ENCODE results near the gene TCEANC2. TPM values are rescaled to one million over a fixed set of nuclear protein-coding genes. Genes with fewer than 3 reads are reported as not detected.
"Not testable (repeated sequence)": the region's sequence is repeated elsewhere in the genome, so short reads cannot be mapped to it uniquely, and the experiment has no call there.

TCEANC2 gene
- total RNA-seq, 4 donors from 2014 or later, result 3.0 to 9.0 (median 5.5) TPM

GRCh38 chr1:54047384-54048305, 5.8 kb upstream of the TCEANC2 start:
- Histone ChIP-seq H3K4me1 (peaks cover 0 to 75% (median 28%) of the 10 kb centered on the region in 4 donors), H3K27me3 (no peaks in the 10 kb centered on the region), H3K4me3 (no peak overlapping the region), H3K36me3 (peaks cover 0 to 18% (median under 1%) of the 10 kb centered on the region in 3 donors), H3K27ac (no peak overlapping the region), H3K9me3 (no peaks in the 10 kb centered on the region)
- 76% methylated on average over 5 of the region's 5 CpGs for WGBS, 2 donors
- TF ChIP-seq, protein P1, sequence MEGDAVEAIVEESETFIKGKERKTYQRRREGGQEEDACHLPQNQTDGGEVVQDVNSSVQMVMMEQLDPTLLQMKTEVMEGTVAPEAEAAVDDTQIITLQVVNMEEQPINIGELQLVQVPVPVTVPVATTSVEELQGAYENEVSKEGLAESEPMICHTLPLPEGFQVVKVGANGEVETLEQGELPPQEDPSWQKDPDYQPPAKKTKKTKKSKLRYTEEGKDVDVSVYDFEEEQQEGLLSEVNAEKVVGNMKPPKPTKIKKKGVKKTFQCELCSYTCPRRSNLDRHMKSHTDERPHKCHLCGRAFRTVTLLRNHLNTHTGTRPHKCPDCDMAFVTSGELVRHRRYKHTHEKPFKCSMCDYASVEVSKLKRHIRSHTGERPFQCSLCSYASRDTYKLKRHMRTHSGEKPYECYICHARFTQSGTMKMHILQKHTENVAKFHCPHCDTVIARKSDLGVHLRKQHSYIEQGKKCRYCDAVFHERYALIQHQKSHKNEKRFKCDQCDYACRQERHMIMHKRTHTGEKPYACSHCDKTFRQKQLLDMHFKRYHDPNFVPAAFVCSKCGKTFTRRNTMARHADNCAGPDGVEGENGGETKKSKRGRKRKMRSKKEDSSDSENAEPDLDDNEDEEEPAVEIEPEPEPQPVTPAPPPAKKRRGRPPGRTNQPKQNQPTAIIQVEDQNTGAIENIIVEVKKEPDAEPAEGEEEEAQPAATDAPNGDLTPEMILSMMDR (IDR thresholded peaks at IDR 0.05), result no peak
- no peak for TF ChIP-seq EP300 (IDR thresholded peaks at IDR 0.05)
- no peak for TF ChIP-seq POLR2A (IDR thresholded peaks at IDR 0.05)
- DNase-seq (ENCODE audit: low spot score in 2 of 2), result no peak

DNA sequence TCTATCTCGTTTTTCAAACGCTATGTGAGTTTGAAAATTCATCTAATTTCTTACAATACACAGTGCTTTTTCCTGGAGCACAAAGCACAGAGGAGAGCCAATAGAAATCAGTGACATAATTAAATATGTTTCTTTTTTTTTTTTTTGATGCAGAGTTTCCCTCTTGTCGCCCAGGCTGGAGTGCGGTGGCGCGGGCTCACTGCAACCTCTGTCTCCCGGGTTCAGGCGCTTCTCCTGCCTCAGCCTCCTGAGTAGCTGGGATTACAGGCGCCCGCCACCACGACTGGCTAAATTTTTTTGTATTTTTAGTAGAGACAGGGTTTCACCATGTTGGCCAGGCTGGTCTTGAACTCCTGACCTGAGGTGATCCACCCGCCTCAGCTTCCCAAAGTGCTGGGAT, 3.0 kb upstream of the TCEANC2 start:
- not testable (repeated sequence) for H3K4me3 ChIP-seq; H3K27ac ChIP-seq; H3K9me3 ChIP-seq; DNase-seq (ENCODE audit: low spot score in 2 of 2); H3K27me3 ChIP-seq; H3K36me3 ChIP-seq
- peaks cover 0 to 84% (median 39%) of the 10 kb centered on the region in 4 donors for H3K4me1 ChIP-seq
- 95 to 96% methylated on average over 12 of the region's 12 CpGs for WGBS, 2 donors

DNA sequence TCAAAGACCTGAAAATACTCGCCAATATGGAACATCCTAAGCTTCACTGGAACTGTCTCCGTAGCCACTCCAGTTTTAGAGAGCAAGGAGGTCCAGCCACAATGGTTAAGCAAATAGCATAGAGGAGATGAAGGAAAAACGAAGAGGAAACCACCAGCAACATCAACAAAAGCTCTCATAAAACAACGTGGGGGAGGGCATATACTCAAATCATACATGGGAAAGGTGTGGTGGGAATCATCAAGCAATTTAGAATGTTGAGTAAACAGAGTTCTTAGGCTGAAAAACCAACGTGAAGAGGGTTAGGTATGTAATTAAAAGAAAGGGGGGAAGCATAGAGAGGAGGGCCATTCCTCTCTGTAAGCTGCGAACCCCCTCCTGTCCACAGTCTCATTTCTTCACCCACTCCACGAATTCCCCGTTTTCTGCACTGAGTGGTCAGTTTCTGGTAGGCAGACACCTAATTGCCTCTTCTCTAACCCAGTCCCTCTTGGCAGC, 1.4 kb upstream of the TCEANC2 start:
- peaks cover 0 to 73% (median 39%) of the 10 kb centered on the region in 4 donors for H3K4me1 ChIP-seq
- DNase-seq (ENCODE audit: low spot score in 2 of 2), result no peak
- H3K36me3 ChIP-seq, result peaks cover 0 to 11% (median 0%) of the 10 kb centered on the region in 3 donors
- TF ChIP-seq POLR2A (IDR thresholded peaks at IDR 0.05) (no peak), EP300 (IDR thresholded peaks at IDR 0.05) (no peak)
- TF ChIP-seq, protein P1 (IDR thresholded peaks at IDR 0.05), result no peak
- H3K27ac ChIP-seq, result peak overlapping the region; percentile 79 to 96 (median 96)
- H3K4me3 ChIP-seq, result peak overlapping the region; percentile 59 to 82 (median 76)
- no peaks in the 10 kb centered on the region for H3K9me3 ChIP-seq
- WGBS, 2 donors, result 2 to 3% methylated on average over 8 of the region's 8 CpGs
- no peaks in the 10 kb centered on the region for H3K27me3 ChIP-seq

- peaks cover 0 to 11% (median 0%) of the 10 kb centered on the region in 3 donors for H3K36me3 ChIP-seq
- H3K27me3 ChIP-seq, result no peaks in the 10 kb centered on the region
- 0 to 1% methylated on average over 20 to 23 of the region's 23 CpGs for whole genome bisulfite sequencing, 2 donors
- DNase-seq (ENCODE audit: low spot score in 2 of 2), result peak in 1 of 2 donors; percentile 20
- H3K9me3 ChIP-seq, result no peaks in the 10 kb centered on the region
- TF ChIP-seq, protein P1 (IDR thresholded peaks at IDR 0.05), result no peak
- TF ChIP-seq EP300 (IDR thresholded peaks at IDR 0.05) (no peak), POLR2A (IDR thresholded peaks at IDR 0.05) (no peak)
- peaks cover 0 to 68% (median 38%) of the 10 kb centered on the region in 4 donors for H3K4me1 ChIP-seq
- H3K27ac ChIP-seq, result peak overlapping the region; percentile 79 to 96 (median 96)
- peak overlapping the region; percentile 59 to 82 (median 76) for H3K4me3 ChIP-seq
These were observed 926 bp upstream of the TCEANC2 start for GRCh38 chr1:54052431-54052933.

GRCh38 chr1:54053745-54054437, 483 bp downstream of the TCEANC2 start:
- no peak for DNase-seq (ENCODE audit: low spot score in 2 of 2)
- Histone ChIP-seq H3K4me1 (peaks cover 0 to 54% (median 31%) of the 10 kb centered on the region in 4 donors), H3K27me3 (no peaks in the 10 kb centered on the region), H3K9me3 (no peaks in the 10 kb centered on the region), H3K4me3 (peak overlapping the region; percentile 59 to 81 (median 76)), H3K36me3 (peaks cover 0 to 11% (median 0%) of the 10 kb centered on the region in 3 donors), H3K27ac (peak overlapping the region; percentile 56 to 96 (median 96))
- no peak for TF ChIP-seq EP300 (IDR thresholded peaks at IDR 0.05)
- TF ChIP-seq, protein P1 (IDR thresholded peaks at IDR 0.05), result no peak
- no peak for TF ChIP-seq POLR2A (IDR thresholded peaks at IDR 0.05)
- 8 to 13% methylated on average over 15 to 20 of the region's 21 CpGs for WGBS, 2 donors
